ENCODE data around the gene LAMP1. TPM values are rescaled to one million over a fixed set of nuclear protein-coding genes. Genes with fewer than 3 reads are reported as not detected.

Gene LAMP1
- total and polyA plus RNA-seq, 2 experiments from 2014 or later, result 34.5 to 107 TPM

- Mint-ChIP-seq H3K4me3 (no peak overlapping the region), H3K4me1 (no peaks in the 10 kb centered on the region; the same call in 2 of the 3 replicates), H3K36me3 (ENCODE audit: low read depth) (peaks cover 64% of the 10 kb centered on the region), H3K9me3 (peaks cover 9% of the 10 kb centered on the region), H3K27me3 (ENCODE audit: insufficient read depth, low read depth, poor library complexity) (peaks cover 2% of the 10 kb centered on the region), H3K27ac (no peak overlapping the region)
- ATAC-seq (no peak), DNase-seq (ENCODE audit: low spot score) (no peak)
- H4K20me1 ChIP-seq (replicated peaks; ENCODE audit: insufficient read depth), result peaks cover 17% of the 10 kb centered on the region
- H3K36me3 ChIP-seq (ENCODE audit: insufficient read depth), result peaks cover 12% of the 10 kb centered on the region
- H3K27ac ChIP-seq (ENCODE audit: low read depth), result no peak overlapping the region
- H3K4me2 ChIP-seq, result no peak overlapping the region
- no peak overlapping the region for H2AFZ ChIP-seq
- H3K9me2 ChIP-seq (ENCODE audit: insufficient read depth), result no peaks in the 10 kb centered on the region
- no peak overlapping the region for H3K4me3 ChIP-seq
- no peaks in the 10 kb centered on the region; the same call in 1 of the 2 replicates for H3K4me1 ChIP-seq (ENCODE audit: insufficient read depth)
- H3K27me3 ChIP-seq (ENCODE audit: insufficient read depth), result no peaks in the 10 kb centered on the region
- H3K79me2 ChIP-seq (replicated peaks; ENCODE audit: insufficient read depth), result peaks cover 30% of the 10 kb centered on the region
- no peak for TF ChIP-seq POLR2AphosphoS5 (IDR thresholded peaks at IDR 0.05; ENCODE audit: low read depth)
- TF ChIP-seq EZH2phosphoT487 (IDR thresholded peaks at IDR 0.05; ENCODE audit: unreplicated experiment), result no peak
- TF ChIP-seq ZNF331 (CRISPR knock-in tag; IDR thresholded peaks at IDR 0.05; ENCODE audit: low read depth), result no peak
- no peak for TF ChIP-seq EZH2 (IDR thresholded peaks at IDR 0.05; ENCODE audit: low read depth, unreplicated experiment)
- TF ChIP-seq CREB1 (CRISPR knock-in tag; IDR thresholded peaks at IDR 0.05; ENCODE audit: low read depth), result no peak
- TF ChIP-seq ZNF462 (CRISPR knock-in tag; IDR thresholded peaks at IDR 0.05), result no peak
- TF ChIP-seq REST (IDR thresholded peaks at IDR 0.05; ENCODE audit: unreplicated experiment), result no peak
- no peak for TF ChIP-seq NANOG (IDR thresholded peaks at IDR 0.05; ENCODE audit: borderline replicate concordance)
- TF ChIP-seq, protein P1, sequence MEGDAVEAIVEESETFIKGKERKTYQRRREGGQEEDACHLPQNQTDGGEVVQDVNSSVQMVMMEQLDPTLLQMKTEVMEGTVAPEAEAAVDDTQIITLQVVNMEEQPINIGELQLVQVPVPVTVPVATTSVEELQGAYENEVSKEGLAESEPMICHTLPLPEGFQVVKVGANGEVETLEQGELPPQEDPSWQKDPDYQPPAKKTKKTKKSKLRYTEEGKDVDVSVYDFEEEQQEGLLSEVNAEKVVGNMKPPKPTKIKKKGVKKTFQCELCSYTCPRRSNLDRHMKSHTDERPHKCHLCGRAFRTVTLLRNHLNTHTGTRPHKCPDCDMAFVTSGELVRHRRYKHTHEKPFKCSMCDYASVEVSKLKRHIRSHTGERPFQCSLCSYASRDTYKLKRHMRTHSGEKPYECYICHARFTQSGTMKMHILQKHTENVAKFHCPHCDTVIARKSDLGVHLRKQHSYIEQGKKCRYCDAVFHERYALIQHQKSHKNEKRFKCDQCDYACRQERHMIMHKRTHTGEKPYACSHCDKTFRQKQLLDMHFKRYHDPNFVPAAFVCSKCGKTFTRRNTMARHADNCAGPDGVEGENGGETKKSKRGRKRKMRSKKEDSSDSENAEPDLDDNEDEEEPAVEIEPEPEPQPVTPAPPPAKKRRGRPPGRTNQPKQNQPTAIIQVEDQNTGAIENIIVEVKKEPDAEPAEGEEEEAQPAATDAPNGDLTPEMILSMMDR (conservative IDR thresholded peaks at IDR 0.05; ENCODE audit: low read depth in 2 of 2), result no peak
- H3F3A ChIP-seq (replicated peaks; ENCODE audit: low read depth), result peaks cover 1% of the 10 kb centered on the region
These were observed 56.2 kb downstream of the LAMP1 start for GRCh38 chr13:113353254-113353653.

Data from GM23338 (cell line).